Breast epithelium (tissue), 3 donors: Measurements from ENCODE around the gene RANBP3L.

Source experiments
- CTCF ChIP-seq, 3 donors: fragments of 450-650 bp; IDR thresholded peaks; one replicate each; pipeline ENCODE4 v1.5.1; 2016 to 2017; ENCODE audit warnings: antibody characterized with exemption in 3 of 3, mild to moderate bottlenecking in 3 of 3, moderate library complexity in 3 of 3
- POLR2A ChIP-seq: fragments of 450-650 bp; IDR thresholded peaks from one replicate; pipeline ENCODE4 v1.6.1; 2016; ENCODE audit warnings: antibody characterized with exemption, mild to moderate bottlenecking, moderate library complexity
- POLR2AphosphoS5 ChIP-seq, 3 donors: sonication (generic); formaldehyde crosslinking; IDR thresholded peaks; one replicate each; pipeline ENCODE4 v1.6.1; 2017; ENCODE audit warnings: antibody characterized with exemption in 3 of 3

DNA sequence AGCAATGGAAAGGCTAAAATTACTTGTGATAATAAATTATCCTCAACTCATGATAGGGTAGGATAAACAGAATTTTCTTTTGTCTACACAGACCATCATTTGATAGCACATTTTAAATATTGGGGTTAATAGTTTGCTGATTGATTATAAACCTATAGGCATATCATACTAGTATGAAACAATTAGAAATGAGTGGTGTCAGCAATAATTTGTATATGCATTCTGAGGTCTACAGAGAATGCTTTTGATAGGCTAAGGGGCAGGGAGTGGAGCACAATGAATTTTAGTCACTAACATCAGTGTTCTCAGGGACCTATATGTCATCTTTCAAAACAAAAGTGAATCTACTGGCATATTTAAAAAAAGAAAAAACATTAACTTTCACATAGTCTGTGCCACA, 32.2 kb downstream of the RANBP3L start:
- TF ChIP-seq CTCF (IDR thresholded peaks at IDR 0.05) (no peak), POLR2A (no peak), POLR2AphosphoS5 (IDR thresholded peaks at IDR 0.05) (no peak)
